Smooth muscle cell (in vitro differentiated cells): ENCODE data around the gene AP2M1. TPM values are rescaled to one million over a fixed set of nuclear protein-coding genes. Genes with fewer than 3 reads are reported as not detected.
"Not testable (repeated sequence)": the region's sequence is repeated elsewhere in the genome, so short reads cannot be mapped to it uniquely, and the experiment has no call there.

Source experiments
- DNase-seq: peaks from one replicate; lab custom pipeline; 2025; ENCODE audit not compliant: unreplicated experiment; lab: John Stamatoyannopoulos, UW
- H2AFZ ChIP-seq: fragments of 200-600 bp; sonication (generic); 2 replicates; pipeline ENCODE4 v1.6.0; 2016; ENCODE audit warnings: antibody characterized with exemption, low read depth, mild to moderate bottlenecking
- H3F3A ChIP-seq: fragments of 200-600 bp; sonication (generic); 2 replicates; pipeline ENCODE4 v1.6.0; 2017; ENCODE audit warnings: antibody characterized with exemption, low read depth
- H3K27ac ChIP-seq: fragments of 200-600 bp; sonication (generic); 2 replicates; pipeline ENCODE4 v1.5.1; 2016; ENCODE audit warnings: low read depth, mild to moderate bottlenecking
- H3K27me3 ChIP-seq: fragments of 200-600 bp; sonication (generic); 2 replicates; pipeline ENCODE4 v1.6.1; 2016; ENCODE audit warnings: low read depth, mild to moderate bottlenecking
- H3K36me3 ChIP-seq: fragments of 200-600 bp; sonication (generic); 2 replicates; pipeline ENCODE4 v1.5.1; 2016; ENCODE audit warnings: low read depth
- H3K4me1 ChIP-seq: fragments of 200-600 bp; sonication (generic); 2 replicates; pipeline ENCODE4 v1.5.1; 2016; ENCODE audit warnings: low read depth
- H3K4me2 ChIP-seq: fragments of 200-600 bp; sonication (generic); 2 replicates; pipeline ENCODE4 v1.6.0; 2016; ENCODE audit warnings: mild to moderate bottlenecking
- H3K4me3 ChIP-seq: fragments of 200-600 bp; sonication (generic); 2 replicates; pipeline ENCODE4 v1.5.1; 2016; ENCODE audit warnings: mild to moderate bottlenecking
- H3K79me2 ChIP-seq: fragments of 200-600 bp; sonication (generic); 2 replicates; pipeline ENCODE4 v1.6.0; 2016; ENCODE audit warnings: low read depth, mild to moderate bottlenecking
- H3K9ac ChIP-seq: fragments of 200-600 bp; sonication (generic); 2 replicates; pipeline ENCODE4 v1.6.0; 2016; ENCODE audit warnings: low read depth
- H3K9me3 ChIP-seq: fragments of 200-600 bp; sonication (generic); replicated peaks from 2 replicates; pipeline ENCODE4 v1.5.1; 2016; ENCODE audit warnings: low read depth
- H4K20me1 ChIP-seq: fragments of 200-600 bp; sonication (generic); 2 replicates; pipeline ENCODE4 v1.6.0; 2016; ENCODE audit warnings: low read depth
- CTCF ChIP-seq: fragments of 200-600 bp; sonication (generic); IDR thresholded peaks from 2 replicates; pipeline ENCODE4 v1.5.1; 2017; ENCODE audit warnings: borderline replicate concordance, mild to moderate bottlenecking, antibody characterized with exemption; ENCODE audit not compliant: insufficient read depth, poor library complexity, severe bottlenecking
- WGBS: methylation state at CpG from one replicate; pipeline ENCODE4 v1.1.7; 2016; ENCODE audit warnings: low lambda C conversion rate; 5-methylcytosine and 5-hydroxymethylcytosine counted together
- polyA plus RNA-seq: library from polyadenylated mRNA; unstranded; fragments of >200 nt; fragmentation: Nextera tagmentation; extraction: Ambion mirVana; gene quantifications from 2 replicates; pipeline ENCODE4 v1.2.1, GENCODE V29; 2016
- total RNA-seq: library from RNA; depleted of rRNA; stranded (reverse); fragments of >200 nt; gene quantifications from 2 replicates; pipeline ENCODE4 v1.2.3, GENCODE V29; 2014

AP2M1 gene
- total and polyA plus RNA-seq, 2 experiments from 2014 or later: 444 to 784 TPM

GRCh38 chr3:184156522-184156955 lies 18.1 kb upstream of the AP2M1 start:
- DNase-seq: peak; percentile 28

GRCh38 chr3:184157206-184157605 lies 17.4 kb upstream of the AP2M1 start:
- peaks cover 21% of the 10 kb centered on the region for H3K4me1 ChIP-seq
- peak overlapping the region; percentile 96 for H3K4me3 ChIP-seq
- H3K27me3 ChIP-seq: no peaks in the 10 kb centered on the region
- H3K79me2 ChIP-seq: peaks cover 66% of the 10 kb centered on the region
- no peak overlapping the region for H2AFZ ChIP-seq
- peak overlapping the region; percentile 63 for H3K27ac ChIP-seq
- peaks cover 15% of the 10 kb centered on the region for H3F3A ChIP-seq
- TF ChIP-seq CTCF: no peak
- H3K36me3 ChIP-seq: no peaks in the 10 kb centered on the region
- H3K9me3 ChIP-seq: no peaks in the 10 kb centered on the region
- peaks cover 65% of the 10 kb centered on the region for H4K20me1 ChIP-seq
- H3K9ac ChIP-seq: peak overlapping the region; percentile 89
- H3K4me2 ChIP-seq: peak overlapping the region; percentile 87
- no peak for DNase-seq

More at GRCh38 chr3:184156522-184156955, 18.1 kb upstream of the AP2M1 start:
- Histone ChIP-seq H3K27ac (peak overlapping the region; percentile 63), H3K27me3 (no peaks in the 10 kb centered on the region), H3K4me3 (peak overlapping the region; percentile 96), H3K4me1 (peaks cover 21% of the 10 kb centered on the region), H2AFZ (no peak overlapping the region), H3K4me2 (peak overlapping the region; percentile 87), H3K36me3 (no peaks in the 10 kb centered on the region), H3K79me2 (peaks cover 59% of the 10 kb centered on the region), H4K20me1 (peaks cover 58% of the 10 kb centered on the region), H3F3A (peaks cover 15% of the 10 kb centered on the region), H3K9ac (peak overlapping the region; percentile 89), H3K9me3 (no peaks in the 10 kb centered on the region)
- no peak for TF ChIP-seq CTCF
- WGBS: 0% methylated on average over 3 of the region's 6 CpGs

- Histone ChIP-seq H4K20me1 (peaks cover 77% of the 10 kb centered on the region), H2AFZ (no peak overlapping the region), H3K79me2 (peaks cover 78% of the 10 kb centered on the region), H3K4me2 (peak overlapping the region; percentile 87), H3K4me3 (no peak overlapping the region), H3K9ac (peak overlapping the region; percentile 89), H3K27me3 (no peaks in the 10 kb centered on the region), H3K4me1 (peaks cover 21% of the 10 kb centered on the region), H3F3A (peaks cover 15% of the 10 kb centered on the region), H3K27ac (peak overlapping the region; percentile 63), H3K36me3 (no peaks in the 10 kb centered on the region), H3K9me3 (no peaks in the 10 kb centered on the region)
- no peak for TF ChIP-seq CTCF
- 91% methylated on average over 4 of the region's 4 CpGs for WGBS
- DNase-seq: no peak
These were observed 16.3 kb upstream of the AP2M1 start for GRCh38 chr3:184158404-184158803.

GRCh38 chr3:184160456-184160855 lies 14.2 kb upstream of the AP2M1 start:
- Histone ChIP-seq H3K27ac (peak overlapping the region; percentile 19), H3K79me2 (peaks cover 84% of the 10 kb centered on the region)

GRCh38 chr3:184162571-184163070 lies 12.0 kb upstream of the AP2M1 start:
- H3K27me3 ChIP-seq, DNase-seq, H3K27ac ChIP-seq, H3K9ac ChIP-seq, H3K36me3 ChIP-seq, H2AFZ ChIP-seq, H3F3A ChIP-seq, H3K4me3 ChIP-seq, H3K4me2 ChIP-seq, H3K9me3 ChIP-seq: not testable (repeated sequence)
- Histone ChIP-seq H4K20me1 (peaks cover 84% of the 10 kb centered on the region), H3K4me1 (peaks cover 11% of the 10 kb centered on the region), H3K79me2 (peaks cover 69% of the 10 kb centered on the region)
- WGBS: 80% methylated on average over 8 of the region's 8 CpGs

More at GRCh38 chr3:184160456-184160855, 14.2 kb upstream of the AP2M1 start:
- Histone ChIP-seq H4K20me1 (peaks cover 98% of the 10 kb centered on the region), H3K36me3 (no peaks in the 10 kb centered on the region), H3K9ac (no peak overlapping the region), H3K4me1 (peaks cover 21% of the 10 kb centered on the region), H3K4me3 (no peak overlapping the region), H3K4me2 (peak overlapping the region; percentile 4), H2AFZ (no peak overlapping the region), H3K27me3 (no peaks in the 10 kb centered on the region), H3F3A (peaks cover 10% of the 10 kb centered on the region), H3K9me3 (no peaks in the 10 kb centered on the region)
- TF ChIP-seq CTCF: no peak
- DNase-seq: no peak
- WGBS: 88% methylated on average over 2 of the region's 2 CpGs
